Neural cell (in vitro differentiated cells): Measurements from ENCODE around the gene OXNAD1. TPM values are rescaled to one million over a fixed set of nuclear protein-coding genes. Genes with fewer than 3 reads are reported as not detected.

Source experiments
- H2AFZ ChIP-seq: fragments of 200-600, 300-800 bp; sonication (generic), shearing (Covaris generic); 2 replicates; pipeline ENCODE4 v1.6.0; 2014; ENCODE audit warnings: low read depth, mild to moderate bottlenecking, antibody characterized with exemption, low read length, moderate library complexity
- H3F3A ChIP-seq: fragments of 200-600 bp; shearing (Covaris generic); 2 replicates; pipeline ENCODE4 v1.6.1; 2016; ENCODE audit warnings: mild to moderate bottlenecking, moderate library complexity, mixed read lengths, antibody characterized with exemption, low read length; ENCODE audit not compliant: insufficient read depth, poor library complexity, severe bottlenecking
- H3K27ac ChIP-seq: fragments of 200-600, 300-800 bp; sonication (generic), shearing (Covaris generic); 2 replicates; pipeline ENCODE4 v1.5.1; 2014; ENCODE audit warnings: mild to moderate bottlenecking, low read length, moderate library complexity
- H3K27me3 ChIP-seq: fragments of 300-800, 200-600 bp; sonication (generic), shearing (Covaris generic); 2 replicates; pipeline ENCODE4 v1.6.0; 2014; ENCODE audit warnings: mild to moderate bottlenecking, low read depth, low read length, moderate library complexity; ENCODE audit not compliant: insufficient read depth
- H3K36me3 ChIP-seq: fragments of 300-800, 200-600 bp; sonication (generic), shearing (Covaris generic); 2 replicates; pipeline ENCODE4 v1.5.1; 2014; ENCODE audit warnings: mild to moderate bottlenecking, antibody characterized with exemption, low read length, moderate library complexity; ENCODE audit not compliant: insufficient read depth
- H3K4me2 ChIP-seq: fragments of 300-800, 200-600 bp; sonication (generic), shearing (Covaris generic); 2 replicates; pipeline ENCODE4 v1.6.0; 2014; ENCODE audit warnings: mild to moderate bottlenecking, low read length
- H3K4me3 ChIP-seq: fragments of 300-800, 200-600 bp; sonication (generic), shearing (Covaris generic); 2 replicates; pipeline ENCODE4 v1.5.1; 2014; ENCODE audit warnings: mild to moderate bottlenecking, low read length, moderate library complexity
- H3K79me2 ChIP-seq: fragments of 200-600 bp; shearing (Covaris generic); replicated peaks from 2 replicates; pipeline ENCODE4 v1.6.0; 2014; ENCODE audit warnings: mild to moderate bottlenecking, low read length, moderate library complexity; ENCODE audit not compliant: insufficient read depth
- H3K9ac ChIP-seq: fragments of 300-800, 200-600 bp; sonication (generic), shearing (Covaris generic); 2 replicates; pipeline ENCODE4 v1.6.1; 2016; ENCODE audit warnings: mild to moderate bottlenecking, low read length, mixed read lengths
- H3K9me2 ChIP-seq: fragments of 200-600 bp; shearing (Covaris generic); 2 replicates; pipeline ENCODE4 v1.6.1; 2016; ENCODE audit warnings: mild to moderate bottlenecking, low read length, mixed read lengths; ENCODE audit not compliant: insufficient read depth
- H3K9me3 ChIP-seq: fragments of 200-600, 300-800 bp; sonication (generic), shearing (Covaris generic); 2 replicates; pipeline ENCODE4 v1.6.1; 2016; ENCODE audit warnings: mild to moderate bottlenecking, mixed run types, low read length, moderate library complexity, mixed read lengths
- H4K20me1 ChIP-seq: fragments of 200-600 bp; shearing (Covaris generic); 2 replicates; pipeline ENCODE4 v1.6.1; 2016; ENCODE audit warnings: mild to moderate bottlenecking, mixed run types; ENCODE audit not compliant: insufficient read depth
- EP300 ChIP-seq: fragments of 450-650 bp; conservative IDR thresholded peaks from 2 replicates; pipeline ENCODE4 v1.6.1; 2014; ENCODE audit warnings: antibody characterized with exemption, mild to moderate bottlenecking, moderate library complexity; ENCODE audit not compliant: poor library complexity, severe bottlenecking
- EZH2 ChIP-seq: fragments of 200-600, 300-800 bp; shearing (Covaris generic), sonication (generic); IDR thresholded peaks from 2 replicates; pipeline ENCODE4 v1.6.1; 2014; ENCODE audit warnings: antibody characterized with exemption, low read length, borderline replicate concordance, mild to moderate bottlenecking; ENCODE audit not compliant: insufficient read depth, poor library complexity, severe bottlenecking
- MXI1 ChIP-seq: fragments of 450-650 bp; conservative IDR thresholded peaks from 2 replicates; pipeline ENCODE4 v1.6.1; 2014; ENCODE audit warnings: antibody characterized with exemption, mild to moderate bottlenecking; ENCODE audit not compliant: poor library complexity, severe bottlenecking
- POLR2AphosphoS5 ChIP-seq: IDR thresholded peaks from 2 replicates; pipeline ENCODE4 v1.6.1; 2012
- RAD21 ChIP-seq: fragments of 450-650 bp; conservative IDR thresholded peaks from 2 replicates; pipeline ENCODE4 v1.6.1; 2014; ENCODE audit warnings: antibody characterized with exemption, mild to moderate bottlenecking, moderate library complexity
- SMC3 ChIP-seq: fragments of 450-650 bp; conservative IDR thresholded peaks from 2 replicates; pipeline ENCODE4 v1.6.1; 2014; ENCODE audit warnings: antibody characterized with exemption, mild to moderate bottlenecking, moderate library complexity; ENCODE audit not compliant: poor library complexity
- TAF1 ChIP-seq: IDR thresholded peaks from 2 replicates; pipeline ENCODE4 v1.6.1; 2012; ENCODE audit warnings: low read depth
- polyA plus RNA-seq: library from polyadenylated mRNA; depleted of rRNA; stranded (reverse); fragments of >200 nt; gene quantifications from 2 replicates; pipeline ENCODE4 v1.2.3, GENCODE V29; 2014
- TF ChIP-seq, protein P1 (sequence below): fragments of 450-650 bp; IDR thresholded peaks from 2 replicates; pipeline ENCODE4 v1.5.1; 2014; ENCODE audit warnings: antibody characterized with exemption, mild to moderate bottlenecking, moderate library complexity; ENCODE audit not compliant: poor library complexity, severe bottlenecking
- TF ChIP-seq, protein P2 (sequence below): IDR thresholded peaks from 2 replicates; pipeline ENCODE4 v1.6.1; 2012; ENCODE audit warnings: borderline replicate concordance

OXNAD1 gene
- polyA plus RNA-seq, 1 donor from 2014 or later = 16.4 TPM

- no peaks in the 10 kb centered on the region for H3K27me3 ChIP-seq
- H3K79me2 ChIP-seq = no peaks in the 10 kb centered on the region
- no peaks in the 10 kb centered on the region for H3K9me2 ChIP-seq
- no peak overlapping the region for H3K4me3 ChIP-seq
- no peaks in the 10 kb centered on the region for H4K20me1 ChIP-seq
- no peaks in the 10 kb centered on the region for H3K9me3 ChIP-seq
- H3K36me3 ChIP-seq = no peaks in the 10 kb centered on the region
- H2AFZ ChIP-seq = no peak overlapping the region
- H3K27ac ChIP-seq = no peak overlapping the region
- H3K9ac ChIP-seq = no peak overlapping the region
- H3F3A ChIP-seq = no peaks in the 10 kb centered on the region
- no peak for TF ChIP-seq EZH2
- no peak for TF ChIP-seq TAF1
- TF ChIP-seq POLR2AphosphoS5 = no peak
- TF ChIP-seq, protein P1, sequence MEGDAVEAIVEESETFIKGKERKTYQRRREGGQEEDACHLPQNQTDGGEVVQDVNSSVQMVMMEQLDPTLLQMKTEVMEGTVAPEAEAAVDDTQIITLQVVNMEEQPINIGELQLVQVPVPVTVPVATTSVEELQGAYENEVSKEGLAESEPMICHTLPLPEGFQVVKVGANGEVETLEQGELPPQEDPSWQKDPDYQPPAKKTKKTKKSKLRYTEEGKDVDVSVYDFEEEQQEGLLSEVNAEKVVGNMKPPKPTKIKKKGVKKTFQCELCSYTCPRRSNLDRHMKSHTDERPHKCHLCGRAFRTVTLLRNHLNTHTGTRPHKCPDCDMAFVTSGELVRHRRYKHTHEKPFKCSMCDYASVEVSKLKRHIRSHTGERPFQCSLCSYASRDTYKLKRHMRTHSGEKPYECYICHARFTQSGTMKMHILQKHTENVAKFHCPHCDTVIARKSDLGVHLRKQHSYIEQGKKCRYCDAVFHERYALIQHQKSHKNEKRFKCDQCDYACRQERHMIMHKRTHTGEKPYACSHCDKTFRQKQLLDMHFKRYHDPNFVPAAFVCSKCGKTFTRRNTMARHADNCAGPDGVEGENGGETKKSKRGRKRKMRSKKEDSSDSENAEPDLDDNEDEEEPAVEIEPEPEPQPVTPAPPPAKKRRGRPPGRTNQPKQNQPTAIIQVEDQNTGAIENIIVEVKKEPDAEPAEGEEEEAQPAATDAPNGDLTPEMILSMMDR = no peak
- TF ChIP-seq MXI1 = no peak
- TF ChIP-seq RAD21 = no peak
- TF ChIP-seq SMC3 = no peak
- TF ChIP-seq, protein P2, sequence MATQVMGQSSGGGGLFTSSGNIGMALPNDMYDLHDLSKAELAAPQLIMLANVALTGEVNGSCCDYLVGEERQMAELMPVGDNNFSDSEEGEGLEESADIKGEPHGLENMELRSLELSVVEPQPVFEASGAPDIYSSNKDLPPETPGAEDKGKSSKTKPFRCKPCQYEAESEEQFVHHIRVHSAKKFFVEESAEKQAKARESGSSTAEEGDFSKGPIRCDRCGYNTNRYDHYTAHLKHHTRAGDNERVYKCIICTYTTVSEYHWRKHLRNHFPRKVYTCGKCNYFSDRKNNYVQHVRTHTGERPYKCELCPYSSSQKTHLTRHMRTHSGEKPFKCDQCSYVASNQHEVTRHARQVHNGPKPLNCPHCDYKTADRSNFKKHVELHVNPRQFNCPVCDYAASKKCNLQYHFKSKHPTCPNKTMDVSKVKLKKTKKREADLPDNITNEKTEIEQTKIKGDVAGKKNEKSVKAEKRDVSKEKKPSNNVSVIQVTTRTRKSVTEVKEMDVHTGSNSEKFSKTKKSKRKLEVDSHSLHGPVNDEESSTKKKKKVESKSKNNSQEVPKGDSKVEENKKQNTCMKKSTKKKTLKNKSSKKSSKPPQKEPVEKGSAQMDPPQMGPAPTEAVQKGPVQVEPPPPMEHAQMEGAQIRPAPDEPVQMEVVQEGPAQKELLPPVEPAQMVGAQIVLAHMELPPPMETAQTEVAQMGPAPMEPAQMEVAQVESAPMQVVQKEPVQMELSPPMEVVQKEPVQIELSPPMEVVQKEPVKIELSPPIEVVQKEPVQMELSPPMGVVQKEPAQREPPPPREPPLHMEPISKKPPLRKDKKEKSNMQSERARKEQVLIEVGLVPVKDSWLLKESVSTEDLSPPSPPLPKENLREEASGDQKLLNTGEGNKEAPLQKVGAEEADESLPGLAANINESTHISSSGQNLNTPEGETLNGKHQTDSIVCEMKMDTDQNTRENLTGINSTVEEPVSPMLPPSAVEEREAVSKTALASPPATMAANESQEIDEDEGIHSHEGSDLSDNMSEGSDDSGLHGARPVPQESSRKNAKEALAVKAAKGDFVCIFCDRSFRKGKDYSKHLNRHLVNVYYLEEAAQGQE = no peak
- TF ChIP-seq EP300 = no peak
- no peak overlapping the region for H3K4me2 ChIP-seq
These were observed 9.3 kb upstream of the OXNAD1 start for GRCh38 chr3:16255726-16256125.

DNA sequence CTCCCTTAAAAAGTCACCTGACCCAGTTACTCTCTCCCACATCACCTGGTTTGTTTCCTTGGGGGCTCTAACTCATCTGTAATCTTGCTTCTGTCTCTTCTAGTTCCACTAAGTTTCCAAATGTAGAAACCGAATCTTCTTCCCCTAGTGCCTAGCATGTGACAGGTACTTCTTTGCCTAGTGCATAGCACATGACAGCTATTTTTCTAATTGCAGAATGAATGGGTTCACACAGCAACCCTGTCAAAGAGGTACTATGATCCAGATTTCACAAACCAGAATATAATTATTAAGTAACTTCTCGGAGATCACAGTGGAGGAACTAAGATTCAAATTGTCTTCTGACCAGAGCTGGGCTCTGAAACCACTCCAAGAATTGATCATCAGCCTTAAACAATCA, 7.7 kb upstream of the OXNAD1 start:
- H3K36me3 ChIP-seq = no peaks in the 10 kb centered on the region
- no peak overlapping the region for H3K4me2 ChIP-seq
- H3K4me3 ChIP-seq = no peak overlapping the region
- H3K27ac ChIP-seq = no peak overlapping the region
- no peaks in the 10 kb centered on the region for H3K27me3 ChIP-seq
- no peaks in the 10 kb centered on the region for H3F3A ChIP-seq
- no peak overlapping the region for H3K9ac ChIP-seq
- no peaks in the 10 kb centered on the region for H3K79me2 ChIP-seq
- TF ChIP-seq EP300 = no peak
- TF ChIP-seq MXI1 = no peak
- no peak overlapping the region for H2AFZ ChIP-seq
- no peaks in the 10 kb centered on the region for H3K9me2 ChIP-seq
- H4K20me1 ChIP-seq = no peaks in the 10 kb centered on the region
- no peaks in the 10 kb centered on the region for H3K9me3 ChIP-seq

DNA sequence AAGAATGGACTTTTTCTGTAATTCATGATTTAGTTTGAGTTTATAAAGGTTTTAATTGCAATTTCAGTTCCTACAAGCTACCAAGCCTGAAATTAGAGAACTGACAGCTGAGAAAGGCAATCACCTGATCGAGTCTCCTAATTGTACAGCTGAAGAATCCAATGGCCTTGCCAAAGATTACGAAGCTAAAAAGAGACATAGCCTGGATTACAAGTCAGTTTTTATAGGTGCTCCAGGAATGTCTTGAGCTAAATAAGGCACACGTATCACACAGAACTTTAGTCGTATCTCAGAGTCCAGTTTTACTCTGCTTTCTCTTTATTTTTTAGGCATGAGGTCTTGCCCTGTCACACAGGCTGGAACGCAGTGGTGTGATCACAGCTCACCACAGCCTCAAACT, 6.8 kb upstream of the OXNAD1 start:
- no peaks in the 10 kb centered on the region for H3K9me3 ChIP-seq
- no peaks in the 10 kb centered on the region for H3K27me3 ChIP-seq
- H4K20me1 ChIP-seq = no peaks in the 10 kb centered on the region
- no peaks in the 10 kb centered on the region for H3F3A ChIP-seq
- no peaks in the 10 kb centered on the region for H3K36me3 ChIP-seq
- H3K27ac ChIP-seq = no peak overlapping the region
- no peak overlapping the region for H3K4me3 ChIP-seq
- H3K9ac ChIP-seq = no peak overlapping the region
- TF ChIP-seq MXI1 (no peak), RAD21 (no peak), EP300 (no peak), SMC3 (no peak), POLR2AphosphoS5 (no peak), TAF1 (no peak), EZH2 (no peak)
- TF ChIP-seq, protein P2 = no peak
- TF ChIP-seq, protein P1 = no peak
- H2AFZ ChIP-seq = no peak overlapping the region
- peaks cover 6% of the 10 kb centered on the region for H3K79me2 ChIP-seq
- no peak overlapping the region for H3K4me2 ChIP-seq
- H3K9me2 ChIP-seq = no peaks in the 10 kb centered on the region
